Esophagus muscularis mucosa (tissue), 4 donors: ENCODE measurements around the gene IQCH.

Experiments used
- EP300 ChIP-seq: sonication (generic); formaldehyde crosslinking; IDR thresholded peaks from one replicate; pipeline ENCODE4 v1.6.1; 2017; ENCODE audit warnings: antibody characterized with exemption
- POLR2A ChIP-seq: fragments of 450-650 bp; IDR thresholded peaks from one replicate; pipeline ENCODE4 v1.6.1; 2017; ENCODE audit warnings: antibody characterized with exemption, moderate library complexity, mild to moderate bottlenecking, low read depth
- POLR2AphosphoS5 ChIP-seq, 2 donors: sonication (generic); formaldehyde crosslinking; IDR thresholded peaks; one replicate each; pipeline ENCODE4 v1.6.1; 2017; ENCODE audit warnings: antibody characterized with exemption in 2 of 2
- TF ChIP-seq, protein P1 (sequence below), 3 experiments: fragments of 200-600 bp in 2 of 3; fragments of 450-650 bp in 1 of 3; sonication (generic) in 2 of 3; IDR thresholded peaks; one replicate each; pipeline ENCODE4 v1.5.1; 2017 to 2019; ENCODE audit warnings: antibody characterized with exemption in 3 of 3, mild to moderate bottlenecking in 2 of 3, moderate library complexity in 1 of 3

DNA sequence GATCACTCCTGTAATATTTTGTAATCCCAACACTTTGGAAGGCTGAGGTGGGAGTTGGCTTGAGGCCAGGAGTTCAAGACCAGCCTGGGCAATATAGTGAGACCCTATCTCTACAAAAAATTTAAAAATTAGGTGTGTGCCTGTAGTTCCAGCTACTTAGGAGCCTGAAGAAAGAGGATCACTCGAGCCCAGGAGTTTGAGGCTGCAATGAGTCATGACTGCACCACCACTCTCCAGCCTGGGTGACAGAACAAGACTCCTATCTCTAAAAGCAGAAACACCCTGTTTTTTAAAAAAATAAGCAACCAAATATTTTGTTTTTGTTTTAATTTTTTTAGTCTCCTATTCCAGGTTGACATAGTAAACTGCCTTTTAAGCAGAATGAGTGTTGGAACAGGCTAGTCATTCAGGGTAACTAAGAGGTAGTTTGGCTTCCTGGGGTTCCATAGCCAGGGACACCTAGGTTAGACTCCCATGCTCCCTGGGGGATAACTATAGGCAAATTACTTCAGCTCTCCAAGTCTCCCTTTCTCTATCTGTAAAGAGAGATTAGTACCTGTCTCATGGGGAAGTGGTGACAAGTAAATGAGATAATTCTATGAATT is 151.8 kb downstream of the IQCH start:
- TF ChIP-seq, protein P1, sequence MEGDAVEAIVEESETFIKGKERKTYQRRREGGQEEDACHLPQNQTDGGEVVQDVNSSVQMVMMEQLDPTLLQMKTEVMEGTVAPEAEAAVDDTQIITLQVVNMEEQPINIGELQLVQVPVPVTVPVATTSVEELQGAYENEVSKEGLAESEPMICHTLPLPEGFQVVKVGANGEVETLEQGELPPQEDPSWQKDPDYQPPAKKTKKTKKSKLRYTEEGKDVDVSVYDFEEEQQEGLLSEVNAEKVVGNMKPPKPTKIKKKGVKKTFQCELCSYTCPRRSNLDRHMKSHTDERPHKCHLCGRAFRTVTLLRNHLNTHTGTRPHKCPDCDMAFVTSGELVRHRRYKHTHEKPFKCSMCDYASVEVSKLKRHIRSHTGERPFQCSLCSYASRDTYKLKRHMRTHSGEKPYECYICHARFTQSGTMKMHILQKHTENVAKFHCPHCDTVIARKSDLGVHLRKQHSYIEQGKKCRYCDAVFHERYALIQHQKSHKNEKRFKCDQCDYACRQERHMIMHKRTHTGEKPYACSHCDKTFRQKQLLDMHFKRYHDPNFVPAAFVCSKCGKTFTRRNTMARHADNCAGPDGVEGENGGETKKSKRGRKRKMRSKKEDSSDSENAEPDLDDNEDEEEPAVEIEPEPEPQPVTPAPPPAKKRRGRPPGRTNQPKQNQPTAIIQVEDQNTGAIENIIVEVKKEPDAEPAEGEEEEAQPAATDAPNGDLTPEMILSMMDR (IDR thresholded peaks at IDR 0.05), result no peak
- TF ChIP-seq POLR2A (no peak), POLR2AphosphoS5 (IDR thresholded peaks at IDR 0.05) (no peak), EP300 (no peak)
